Motor neuron (in vitro differentiated cells): ENCODE data around the gene POLR3GL. TPM values are rescaled to one million over a fixed set of nuclear protein-coding genes. Genes with fewer than 3 reads are reported as not detected.
A peak's percentile ranks its signal among the peaks of the same experiment; 100 is the strongest.

Experiments used
- ATAC-seq, 8 experiments: fragments of 200-7000 bp; cut with Tn5 transposase; replicated peaks in 6 of 8; 2 replicates each; pipeline ENCODE4 v1.8.0; 2021; ENCODE audit warnings: mild to moderate bottlenecking in 8 of 8, moderate library complexity in 8 of 8
- H3K27ac ChIP-seq, 2 donors: fragments of 250-450 bp; sonication (Bioruptor Pico); 2 replicates each; pipeline ENCODE4 v1.9.0; 2021; ENCODE audit warnings: antibody characterized with exemption in 2 of 2, mild to moderate bottlenecking in 2 of 2, moderate library complexity in 1 of 2
- H3K4me1 ChIP-seq, 2 donors: fragments of 250-450 bp; sonication (Bioruptor Pico); replicated peaks in 1 of 2; 2 replicates each; pipeline ENCODE4 v1.6.1; 2021; ENCODE audit warnings: antibody characterized with exemption in 2 of 2, mild to moderate bottlenecking in 2 of 2, moderate library complexity in 1 of 2
- H3K4me3 ChIP-seq, 5 donors: fragments of 250-450 bp; sonication (Bioruptor Pico); 2 replicates each; pipeline ENCODE4 v1.9.0; 2021; ENCODE audit warnings: antibody characterized with exemption in 5 of 5, mild to moderate bottlenecking in 5 of 5, moderate library complexity in 4 of 5
- WGBS, 10 experiments: fragments of 450-650 bp; shearing (Covaris generic); methylation state at CpG; one replicate each; pipeline ENCODE4 v1.0.0; 2022; 5-methylcytosine and 5-hydroxymethylcytosine counted together
- in situ Hi-C, 9 experiments: fragments of 400-800 bp; cut with MboI; loops; one replicate each; pipeline ENCODE4 v1.15.0; 2021; ENCODE audit warnings: low sequenced_read_pairs in 9 of 9, low pct_unique_long_range_greater_than_20kb in 2 of 9; ENCODE audit not compliant: unreplicated experiment in 9 of 9
- total RNA-seq, 8 experiments: library from RNA; unstranded; fragments of 300-600 nt; gene quantifications; 2 replicates each; pipeline versions ENCODE4 v1.2.3 to v1.2.4, GENCODE V29; 2022

The POLR3GL gene
- total RNA-seq, 8 experiments from 2014 or later: 12.5 to 55.4 (median 38.4) TPM

DNA sequence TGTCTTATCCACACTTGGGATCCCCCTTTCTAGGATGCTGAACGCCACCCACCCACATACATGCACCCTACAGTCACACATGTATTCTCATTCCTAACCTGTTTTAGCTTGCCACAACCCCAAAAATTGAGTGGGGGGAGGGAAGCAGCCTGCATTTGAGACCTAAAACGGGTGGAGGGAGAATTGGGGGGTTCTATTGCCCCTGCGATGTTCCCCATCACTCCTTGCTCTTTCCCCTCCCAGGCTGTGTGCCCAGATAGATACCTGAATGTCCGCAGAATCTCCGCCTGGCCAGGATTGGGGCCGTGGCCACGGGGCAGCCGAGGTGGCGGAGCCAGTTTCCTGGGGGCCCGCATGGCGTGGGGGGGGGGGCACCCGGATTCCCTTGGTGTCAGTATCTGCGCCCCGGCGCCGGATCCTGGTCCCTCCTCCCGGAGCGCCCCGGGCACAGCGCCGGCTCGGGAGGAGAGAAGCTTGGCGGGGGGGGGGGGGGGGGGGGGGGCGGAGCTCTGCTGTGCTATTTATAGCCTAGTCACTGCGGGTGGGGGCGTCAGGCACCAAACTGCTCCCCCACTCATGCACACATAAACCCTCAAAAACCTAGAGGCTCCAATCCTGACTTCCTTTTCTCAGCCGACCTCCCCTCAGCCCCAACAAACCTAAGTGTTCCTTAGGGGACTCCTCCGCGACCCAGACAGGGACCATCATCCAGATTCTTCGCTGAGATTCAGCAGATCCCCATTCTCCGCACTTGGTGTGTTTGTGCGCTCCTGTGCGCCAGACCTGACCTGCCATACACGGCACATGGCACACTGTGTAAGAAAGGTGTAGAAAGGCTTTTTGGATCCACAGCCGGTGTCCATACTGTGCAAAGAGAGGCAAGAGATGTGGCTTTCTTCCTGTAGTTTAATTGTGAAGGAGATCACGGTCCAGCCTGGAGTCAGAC lies 2.1 kb upstream of the POLR3GL start:
- peak overlapping the region in 1 of 2 donors; percentile 78 for H3K27ac ChIP-seq
- peaks cover 23 to 33% of the 10 kb centered on the region in 2 donors for H3K4me1 ChIP-seq
- WGBS, 10 experiments: 0 to 40% (median 28%) methylated on average over 1 to 14 of the region's 36 CpGs; no CpG with 5 or more reads in 1 of the 10 experiments
- H3K4me3 ChIP-seq: peak overlapping the region; percentile 43 to 82 (median 56)
- no peak for ATAC-seq
- in situ Hi-C loops: no loop called here

DNA sequence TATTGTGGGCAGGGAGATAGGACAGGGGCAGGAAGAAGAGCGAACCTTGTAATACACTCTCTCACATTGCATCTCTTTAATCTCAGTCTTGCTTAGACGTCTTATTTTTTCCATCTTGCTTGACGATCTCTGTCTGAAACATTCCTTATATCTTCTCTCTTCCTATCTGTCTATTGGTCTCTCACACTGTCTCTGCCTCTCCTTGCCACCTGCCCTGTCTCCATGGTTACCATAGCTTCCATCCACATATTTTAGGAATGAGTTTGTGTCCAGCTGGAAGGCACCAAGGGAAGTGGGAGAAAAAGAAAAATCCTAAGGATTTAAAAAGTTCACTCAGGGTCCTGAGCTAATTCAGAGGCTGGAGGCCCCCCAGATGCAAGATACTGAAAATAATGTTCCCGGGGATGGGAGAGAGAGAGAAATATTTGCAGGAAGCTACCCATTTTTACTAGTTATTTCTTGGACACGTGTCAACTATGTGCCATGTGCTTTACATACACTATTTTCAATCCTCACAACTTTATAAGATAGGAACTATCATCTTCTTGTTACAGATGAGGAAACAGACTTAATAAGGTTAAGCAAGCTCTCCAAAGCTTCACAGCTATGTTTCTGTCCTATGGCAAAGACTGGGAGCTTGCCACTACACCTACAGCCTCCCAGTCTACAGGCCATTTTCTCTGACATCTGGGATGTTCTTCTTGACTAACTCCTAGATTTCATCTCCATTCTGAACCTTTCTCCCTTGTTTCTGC lies 1.0 kb upstream of the POLR3GL start:
- H3K4me1 ChIP-seq: peaks cover 23 to 32% of the 10 kb centered on the region in 2 donors
- no peak for ATAC-seq
- H3K4me3 ChIP-seq: peak overlapping the region; percentile 55 to 92 (median 73)
- in situ Hi-C loops: no loop called here
- peak overlapping the region; percentile 57 to 60 for H3K27ac ChIP-seq
- 0 to 83% (median 45%) methylated on average over 1 to 5 of the region's 5 CpGs for WGBS, 10 experiments

DNA sequence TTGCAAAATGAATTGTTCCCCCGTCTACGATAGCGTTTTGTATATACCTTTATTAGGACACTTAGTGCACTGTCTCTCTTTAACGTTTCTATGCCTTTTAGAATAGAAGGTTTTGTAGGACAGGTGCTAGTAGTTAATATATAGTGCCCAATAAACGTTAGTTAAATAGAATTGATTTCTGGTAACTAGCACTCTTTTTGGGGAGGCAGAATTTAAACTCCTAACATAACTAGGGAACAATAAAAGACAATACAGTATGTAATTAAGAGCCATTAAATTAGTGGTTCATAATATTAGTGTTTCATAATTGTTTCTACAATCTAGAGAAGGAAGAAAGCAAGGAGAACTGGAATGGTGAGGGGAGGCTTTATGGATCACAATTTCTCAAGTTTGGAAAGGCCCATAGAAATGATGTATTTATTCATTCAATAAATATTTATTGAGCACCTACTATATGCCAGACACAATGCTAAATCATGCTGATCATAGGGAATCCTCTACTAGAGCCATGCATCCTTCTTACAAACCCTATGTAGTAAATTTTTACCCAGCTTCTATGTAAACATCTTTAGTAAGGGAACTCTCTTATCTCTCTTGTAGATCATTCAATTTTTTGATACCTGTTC lies 742 bp downstream of the POLR3GL start:
- H3K4me3 ChIP-seq: peak overlapping the region; percentile 55 to 92 (median 73)
- H3K4me1 ChIP-seq: peaks cover 23 to 24% of the 10 kb centered on the region in 2 donors
- in situ Hi-C loops: no loop called here
- 0 to 18% (median 3%) methylated on average over 1 to 5 of the region's 5 CpGs; no CpG with 5 or more reads in 1 of the 10 experiments for WGBS, 10 experiments
- peak overlapping the region in 1 of 2 donors; percentile 2 for H3K27ac ChIP-seq
- ATAC-seq: no peak

DNA sequence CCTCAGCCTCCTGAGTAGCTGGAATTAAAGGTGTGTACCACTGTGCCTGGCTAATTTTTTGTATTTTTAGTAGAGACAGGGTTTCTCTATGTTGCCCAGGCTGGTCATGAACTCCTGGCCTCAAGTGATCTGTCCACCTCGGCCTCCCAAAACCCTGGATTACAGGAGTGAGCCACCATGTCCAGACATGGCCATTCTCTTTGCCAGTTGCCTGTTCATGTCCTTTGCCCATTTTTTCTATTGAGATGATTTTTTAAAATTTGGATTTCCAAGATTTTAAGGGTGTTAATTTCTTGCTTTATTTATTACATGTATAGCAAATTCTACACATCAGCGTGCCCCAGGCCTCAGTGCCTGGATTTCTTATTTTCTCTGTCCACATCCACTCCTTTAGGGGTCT lies 2.8 kb downstream of the POLR3GL start:
- in situ Hi-C loops: no loop called here
- Histone ChIP-seq H3K4me3 (no peak overlapping the region), H3K27ac (no peak overlapping the region), H3K4me1 (peaks cover 14% of the 10 kb centered on the region in 2 donors)
- WGBS, 10 experiments: 66 to 92% (median 79%) methylated on average over 1 to 2 of the region's 2 CpGs; no CpG with 5 or more reads in 3 of the 10 experiments
- no peak for ATAC-seq

DNA sequence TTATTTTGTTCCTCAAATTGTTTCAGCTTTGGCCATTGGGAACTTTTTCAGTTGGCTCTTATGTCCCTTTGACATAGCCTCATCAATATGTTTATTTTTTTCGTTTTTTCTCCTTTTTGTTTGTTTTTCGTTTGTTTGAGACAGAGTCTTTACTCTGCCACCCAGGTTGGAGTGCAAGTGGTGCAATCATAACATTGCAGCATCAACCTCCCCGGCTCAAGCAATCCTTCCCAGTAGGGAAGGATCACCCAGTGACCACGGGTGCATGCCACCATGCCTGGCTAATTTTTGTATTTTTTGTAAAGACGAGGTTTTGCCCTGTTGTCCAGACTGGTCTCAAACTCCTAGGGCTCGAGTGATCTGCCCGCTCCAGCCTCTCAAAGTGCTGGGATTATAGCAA lies 8.1 kb downstream of the POLR3GL start:
- H3K4me1 ChIP-seq: peaks cover under 1 to 3% of the 10 kb centered on the region in 2 donors
- in situ Hi-C loops: loop anchor here in 3 of 9 experiments (5.0 to 10.0 kb wide), 2 partner anchors 40 to 58 kb away; partner anchors contain the start of genes ITGA10 (in 2 of the 3) and PEX11B (in 2 of the 3)
- 36 to 86% (median 74%) methylated on average over 4 to 7 of the region's 7 CpGs for WGBS, 10 experiments
- H3K4me3 ChIP-seq: no peak overlapping the region
- no peak for ATAC-seq
- no peak overlapping the region for H3K27ac ChIP-seq

DNA sequence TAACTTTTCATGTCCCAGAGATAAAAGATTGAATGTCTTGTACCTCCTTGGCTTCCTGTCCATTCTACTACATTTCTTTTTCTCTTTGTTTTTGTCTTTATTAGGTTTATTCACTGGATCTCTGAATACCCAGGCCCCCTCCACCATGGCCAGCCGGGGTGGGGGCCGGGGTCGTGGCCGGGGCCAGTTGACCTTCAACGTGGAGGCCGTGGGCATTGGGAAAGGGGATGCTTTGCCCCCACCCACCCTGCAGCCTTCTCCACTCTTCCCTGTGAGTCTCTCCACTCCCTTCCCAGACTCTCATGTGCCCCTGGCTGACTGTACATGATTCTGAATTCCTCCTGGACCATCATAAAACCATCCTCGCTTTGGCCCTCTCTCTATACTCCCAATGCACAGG lies 10.2 kb downstream of the POLR3GL start:
- 43 to 100% (median 74%) methylated on average over 1 to 6 of the region's 7 CpGs; no CpG with 5 or more reads in 2 of the 10 experiments for WGBS, 10 experiments
- no peak overlapping the region for H3K4me3 ChIP-seq
- no peak for ATAC-seq
- in situ Hi-C loops: loop anchor here in 3 of 9 experiments (5.0 to 10.0 kb wide), 2 partner anchors 38 to 60 kb away; partner anchors contain the start of genes ITGA10 (in 2 of the 3) and PEX11B (in 2 of the 3)
- H3K4me1 ChIP-seq: peaks cover 19 to 21% of the 10 kb centered on the region in 2 donors
- no peak overlapping the region for H3K27ac ChIP-seq

DNA sequence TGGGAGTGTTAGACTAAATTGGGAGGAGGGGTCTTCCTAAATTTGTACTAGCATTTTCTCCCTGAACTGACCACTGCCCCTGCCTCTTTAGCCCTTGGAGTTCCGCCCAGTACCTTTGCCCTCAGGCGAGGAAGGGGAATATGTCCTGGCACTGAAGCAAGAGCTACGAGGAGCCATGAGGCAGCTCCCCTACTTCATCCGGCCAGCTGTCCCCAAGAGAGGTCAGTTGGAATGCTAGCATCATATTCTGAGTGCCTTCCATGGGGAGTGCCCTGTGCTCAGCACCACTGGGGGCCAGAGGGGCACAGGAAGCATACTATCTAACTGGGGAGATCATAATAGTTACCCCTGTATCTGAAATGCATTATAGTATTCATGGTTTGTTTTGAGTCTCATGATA lies 10.7 kb downstream of the POLR3GL start:
- ATAC-seq: no peak
- WGBS, 10 experiments: 70 to 100% (median 94%) methylated on average over 1 to 4 of the region's 4 CpGs
- in situ Hi-C loops: loop anchor here in 2 of 9 experiments (10.0 kb wide), 1 partner anchor 60 kb away; the partner anchor contains the start of genes ITGA10 (in 2 of the 2) and PEX11B (in 2 of the 2)
- Histone ChIP-seq H3K4me3 (no peak overlapping the region), H3K27ac (no peak overlapping the region), H3K4me1 (peaks cover 24 to 26% of the 10 kb centered on the region in 2 donors)

DNA sequence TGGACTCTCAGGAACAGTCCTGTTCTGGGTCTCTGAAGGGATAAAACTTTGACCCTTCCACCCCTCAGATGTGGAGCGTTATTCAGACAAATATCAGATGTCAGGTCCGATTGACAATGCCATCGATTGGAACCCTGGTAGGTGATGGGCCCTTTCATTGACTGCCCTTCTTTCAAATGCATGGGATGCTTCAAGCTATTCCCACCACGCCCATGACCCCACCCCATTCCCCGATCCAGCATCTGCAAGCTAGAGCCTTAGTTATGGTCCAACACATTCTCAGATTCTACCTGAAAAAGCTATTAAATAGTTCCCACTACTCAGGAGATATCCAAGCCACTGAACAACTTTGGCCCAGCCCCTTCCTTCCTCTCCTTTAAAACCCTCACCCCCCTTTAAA lies 12.5 kb downstream of the POLR3GL start:
- H3K4me3 ChIP-seq: no peak overlapping the region
- 20 to 73% (median 52%) methylated on average over 3 to 5 of the region's 5 CpGs; no CpG with 5 or more reads in 4 of the 10 experiments for WGBS, 10 experiments
- H3K27ac ChIP-seq: no peak overlapping the region
- in situ Hi-C loops: loop anchor here in 2 of 9 experiments (10.0 kb wide), 1 partner anchor 62 kb away; the partner anchor contains the start of genes ITGA10 (in 2 of the 2) and PEX11B (in 2 of the 2)
- no peak for ATAC-seq
- H3K4me1 ChIP-seq: peaks cover 28 to 32% of the 10 kb centered on the region in 2 donors

DNA sequence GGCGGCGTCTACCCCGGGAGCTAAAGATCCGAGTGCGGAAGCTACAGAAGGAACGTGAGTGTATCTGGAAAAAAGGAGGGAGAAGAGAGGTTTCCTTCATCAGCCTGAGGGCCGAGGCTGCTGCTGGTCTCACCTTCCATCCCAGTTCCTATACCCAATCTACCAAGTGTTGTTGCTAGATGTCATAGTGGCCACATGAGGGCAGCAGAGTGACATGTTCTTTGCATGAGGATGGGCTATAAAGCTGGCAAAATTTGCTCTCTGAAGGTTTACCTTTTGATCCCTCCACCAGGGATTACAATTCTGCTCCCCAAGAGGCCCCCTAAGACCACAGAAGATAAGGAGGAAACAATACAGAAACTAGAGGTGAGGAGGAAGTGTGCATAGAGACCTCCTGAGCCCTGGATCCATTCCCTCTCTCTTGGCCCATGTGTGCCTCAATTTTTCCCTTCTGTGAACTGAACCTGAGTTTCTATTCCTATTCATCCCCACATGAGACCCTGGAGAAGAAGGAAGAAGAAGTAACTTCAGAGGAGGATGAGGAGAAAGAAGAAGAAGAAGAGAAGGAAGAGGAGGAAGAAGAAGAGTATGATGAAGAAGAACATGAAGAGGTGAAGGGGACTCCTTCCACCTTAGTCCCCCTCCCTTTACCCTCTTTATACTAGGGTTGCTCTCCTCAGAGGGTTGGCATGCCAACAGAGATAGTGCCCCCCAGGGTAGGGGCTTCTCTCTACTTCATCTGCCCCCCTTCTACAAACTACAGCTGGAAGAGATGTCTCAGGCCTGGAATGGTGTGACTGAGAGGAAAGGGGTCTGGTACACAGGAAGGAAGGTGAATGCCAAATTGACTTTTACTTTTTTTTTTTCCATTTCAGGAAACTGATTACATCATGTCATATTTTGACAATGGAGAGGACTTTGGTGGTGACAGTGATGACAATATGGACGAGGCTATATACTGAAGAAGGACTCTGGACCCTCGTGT lies 13.3 kb downstream of the POLR3GL start:
- peak in 5 of 8 experiments; percentile 2 to 26 (median 4) for ATAC-seq
- Histone ChIP-seq H3K4me1 (peaks cover 28 to 32% of the 10 kb centered on the region in 2 donors), H3K27ac (peak overlapping the region; percentile 90 to 94), H3K4me3 (no peak overlapping the region)
- WGBS, 10 experiments: 0 to 47% (median 27%) methylated on average over 1 to 9 of the region's 9 CpGs; no CpG with 5 or more reads in 1 of the 10 experiments
- in situ Hi-C loops: loop anchor here in 2 of 9 experiments (10.0 kb wide), 1 partner anchor 63 kb away; the partner anchor contains the start of genes ITGA10 (in 2 of the 2) and PEX11B (in 2 of the 2)

DNA sequence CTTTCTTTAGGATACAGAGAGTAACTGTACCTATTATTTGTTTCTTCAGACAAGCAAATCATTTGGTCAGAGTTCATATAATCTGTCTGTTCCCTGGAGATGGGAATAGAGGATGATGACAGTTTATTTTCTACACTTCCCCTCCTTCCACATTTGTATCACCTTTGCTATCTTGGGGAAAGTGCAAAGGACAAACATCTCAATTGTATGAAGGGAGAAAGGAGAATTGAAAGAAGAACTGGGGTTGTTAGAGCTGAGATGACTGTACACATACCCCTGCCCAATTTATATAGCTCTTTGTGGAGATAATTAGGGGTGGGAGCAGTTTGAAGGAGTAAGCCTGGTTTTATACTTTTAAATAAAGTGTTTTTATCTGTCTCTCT lies 14.0 kb downstream of the POLR3GL start:
- no peak for ATAC-seq
- Histone ChIP-seq H3K4me1 (peaks cover 28 to 32% of the 10 kb centered on the region in 2 donors), H3K27ac (peak overlapping the region; percentile 90 to 94), H3K4me3 (peak overlapping the region in 2 of 5 donors; percentile 11 to 17)
- in situ Hi-C loops: loop anchor here in 2 of 9 experiments (10.0 kb wide), 1 partner anchor 64 kb away; the partner anchor contains the start of genes ITGA10 (in 2 of the 2) and PEX11B (in 2 of the 2)
